NB4 (cell line): Measurements from ENCODE around the gene NME7.

Experiments used
- CTCF ChIP-seq: IDR thresholded peaks from one replicate; pipeline ENCODE4 v1.5.1; 2012; ENCODE audit warnings: low read depth, low read length
- POLR2A ChIP-seq: IDR thresholded peaks from 2 replicates; pipeline ENCODE4 v1.6.1; 2011; ENCODE audit warnings: mild to moderate bottlenecking; ENCODE audit not compliant: insufficient read length; ENCODE audit errors: extremely low read depth
- TF ChIP-seq, protein P1 (sequence below): IDR thresholded peaks from 2 replicates; pipeline ENCODE4 v1.6.1; 2011; ENCODE audit warnings: low read depth, low read length

GRCh38 chr1:169240449-169241232 is 127.0 kb downstream of the NME7 start:
- no peak for TF ChIP-seq CTCF
- no peak for TF ChIP-seq POLR2A
- TF ChIP-seq, protein P1, sequence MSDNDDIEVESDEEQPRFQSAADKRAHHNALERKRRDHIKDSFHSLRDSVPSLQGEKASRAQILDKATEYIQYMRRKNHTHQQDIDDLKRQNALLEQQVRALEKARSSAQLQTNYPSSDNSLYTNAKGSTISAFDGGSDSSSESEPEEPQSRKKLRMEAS, result no peak
